ENCODE results near the gene SLBP. TPM values are rescaled to one million over a fixed set of nuclear protein-coding genes. Genes with fewer than 3 reads are reported as not detected.

SLBP gene
- total and polyA plus RNA-seq, 10 of the 15 experiments (the other 5 are each of a cell fraction or from before 2014, with no cell fraction given) = 94.4 to 278 (median 158) TPM

DNA sequence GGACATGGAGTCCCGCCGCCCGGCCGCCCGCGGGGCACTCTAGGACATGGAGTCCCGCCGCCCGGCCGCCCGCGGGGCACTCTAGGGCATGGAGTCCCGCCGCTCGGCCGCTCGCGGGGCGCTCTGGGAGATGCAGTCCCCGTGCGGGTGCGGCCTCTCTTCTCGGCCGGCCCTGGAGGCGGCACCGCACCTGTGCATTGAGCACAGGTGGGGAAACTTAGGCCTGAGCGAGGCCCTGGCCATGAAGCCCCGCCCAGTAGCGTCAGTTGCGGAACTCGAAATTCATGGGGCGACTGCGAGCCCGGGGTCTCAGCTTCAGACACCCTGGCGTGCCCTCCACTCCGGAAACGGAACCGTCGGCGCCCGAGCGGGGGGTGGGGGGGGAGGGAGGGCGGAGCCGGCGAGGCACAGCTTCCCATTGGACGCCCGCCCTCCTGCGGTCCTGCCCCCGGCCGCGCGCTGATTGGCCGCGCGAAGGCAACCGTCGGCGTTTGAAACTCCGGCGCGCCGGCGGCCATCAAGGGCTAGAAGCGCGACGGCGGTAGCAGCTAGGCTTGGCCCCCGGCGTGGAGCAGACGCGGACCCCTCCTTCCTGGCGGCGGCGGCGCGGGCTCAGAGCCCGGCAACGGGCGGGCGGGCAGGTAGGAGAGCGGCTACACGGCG, 9.0 kb upstream of the SLBP start, which contains the start of the genes TACC3 and TMEM129:
Gene TACC3 (plus strand): TSS at position 519 of the 663 bp plus-strand sequence. CDS start 1,901 bp downstream, outside the sequence.
Gene TMEM129 (minus strand): TSS at position 321 of the 663 bp plus-strand sequence. CDS start 486 bp downstream, outside the sequence.
- H3K27ac ChIP-seq (ENCODE audit: control insufficient read depth, insufficient read depth) = peak within 1 kb of the TSS; percentile 81
- FAIRE-seq = peak; percentile 84
- intact Hi-C loops (cut with micrococcal nuclease; ENCODE audit: unreplicated experiment) = loop anchor here (1.0 kb wide), 1 partner anchor 9 kb away; the partner anchor contains the start of gene SLBP
- peak within 1 kb of the TSS; percentile 91 for H3K9ac ChIP-seq (ENCODE audit: control insufficient read depth, insufficient read depth, low read length)
- ChIA-PET SMC1A (ENCODE audit: uncharacterized antibody, unreplicated experiment) (interaction anchor here (0.7 to 11.0 kb wide), 4 partner anchors 9 to 28 kb away, joined by 3 to 132 read pairs (median 18); partner anchors contain the start of gene SLBP), RAD21 (ENCODE audit: unreplicated experiment) (interaction anchor here (0.8 to 3.3 kb wide), 3 partner anchors 11 to 28 kb away, joined by 3 to 32 read pairs (median 3); no protein-coding TSS in a partner anchor), POLR2A (interaction anchor here (0.7 to 3.8 kb wide), 9 partner anchors 8 to 133 kb away, joined by 3 to 34 read pairs (median 4); partner anchors contain the start of gene SLBP), CTCF (interaction anchor here (0.6 to 15.5 kb wide), 3 partner anchors 27 to 178 kb away, joined by 3 to 317 read pairs (median 3); no protein-coding TSS in a partner anchor)
- H3K4me3 ChIP-seq = peak within 1 kb of the TSS; percentile 94
- no TSS peak for BruUV-seq (replicated peaks)
- H4K20me1 ChIP-seq (ENCODE audit: control insufficient read depth, insufficient read depth) = peaks cover 4% of the 10 kb centered on the region
- peak; percentile 77 for DNase-seq (ENCODE audit: low read depth, low spot score)
- peak; percentile 86 for ATAC-seq
- peaks cover 11 to 18% of the 10 kb centered on the region in 2 experiments; a peak in 3 of 4 replicates for H3K36me3 ChIP-seq (ENCODE audit: control insufficient read depth in 2 of 2, insufficient read depth in 2 of 2, low read length in 1 of 2)
- no peaks in the 10 kb centered on the region for H3K27me3 ChIP-seq (replicated peaks in 1 of 2; ENCODE audit: control insufficient read depth in 2 of 2, insufficient read depth in 2 of 2, low read length in 1 of 2)
- WGBS (ENCODE audit: insufficient coverage, insufficient replicate concordance, low lambda C conversion rate, missing lambda C conversion rate) = under 1% methylated on average over 38 of the region's 83 CpGs
- peaks cover 66% of the 10 kb centered on the region for H3K79me2 ChIP-seq (ENCODE audit: control insufficient read depth, insufficient read depth, low read length)
- H3K9me3 ChIP-seq (replicated peaks; ENCODE audit: control insufficient read depth, insufficient read depth, low read length) = no peaks in the 10 kb centered on the region
- peak within 1 kb of the TSS; percentile 87 for H2AFZ ChIP-seq (ENCODE audit: control insufficient read depth, low read depth, low read length)
- in situ Hi-C loops (cut with MboI) = no loop called here
- H3K4me1 ChIP-seq (ENCODE audit: control insufficient read depth, insufficient read depth, low read length) = peaks cover 30% of the 10 kb centered on the region
- peak within 1 kb of the TSS; percentile 99 for H3K4me2 ChIP-seq (ENCODE audit: control insufficient read depth, insufficient read depth)
- TF ChIP-seq, protein P1, sequence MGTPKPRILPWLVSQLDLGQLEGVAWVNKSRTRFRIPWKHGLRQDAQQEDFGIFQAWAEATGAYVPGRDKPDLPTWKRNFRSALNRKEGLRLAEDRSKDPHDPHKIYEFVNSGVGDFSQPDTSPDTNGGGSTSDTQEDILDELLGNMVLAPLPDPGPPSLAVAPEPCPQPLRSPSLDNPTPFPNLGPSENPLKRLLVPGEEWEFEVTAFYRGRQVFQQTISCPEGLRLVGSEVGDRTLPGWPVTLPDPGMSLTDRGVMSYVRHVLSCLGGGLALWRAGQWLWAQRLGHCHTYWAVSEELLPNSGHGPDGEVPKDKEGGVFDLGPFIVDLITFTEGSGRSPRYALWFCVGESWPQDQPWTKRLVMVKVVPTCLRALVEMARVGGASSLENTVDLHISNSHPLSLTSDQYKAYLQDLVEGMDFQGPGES (IDR thresholded peaks at IDR 0.05) = no peak
- TF ChIP-seq BRCA1 (IDR thresholded peaks at IDR 0.05; ENCODE audit: low read depth, low read length) = no peak
- no peak for TF ChIP-seq DPF2 (IDR thresholded peaks at IDR 0.05)
- TF ChIP-seq, protein P2, sequence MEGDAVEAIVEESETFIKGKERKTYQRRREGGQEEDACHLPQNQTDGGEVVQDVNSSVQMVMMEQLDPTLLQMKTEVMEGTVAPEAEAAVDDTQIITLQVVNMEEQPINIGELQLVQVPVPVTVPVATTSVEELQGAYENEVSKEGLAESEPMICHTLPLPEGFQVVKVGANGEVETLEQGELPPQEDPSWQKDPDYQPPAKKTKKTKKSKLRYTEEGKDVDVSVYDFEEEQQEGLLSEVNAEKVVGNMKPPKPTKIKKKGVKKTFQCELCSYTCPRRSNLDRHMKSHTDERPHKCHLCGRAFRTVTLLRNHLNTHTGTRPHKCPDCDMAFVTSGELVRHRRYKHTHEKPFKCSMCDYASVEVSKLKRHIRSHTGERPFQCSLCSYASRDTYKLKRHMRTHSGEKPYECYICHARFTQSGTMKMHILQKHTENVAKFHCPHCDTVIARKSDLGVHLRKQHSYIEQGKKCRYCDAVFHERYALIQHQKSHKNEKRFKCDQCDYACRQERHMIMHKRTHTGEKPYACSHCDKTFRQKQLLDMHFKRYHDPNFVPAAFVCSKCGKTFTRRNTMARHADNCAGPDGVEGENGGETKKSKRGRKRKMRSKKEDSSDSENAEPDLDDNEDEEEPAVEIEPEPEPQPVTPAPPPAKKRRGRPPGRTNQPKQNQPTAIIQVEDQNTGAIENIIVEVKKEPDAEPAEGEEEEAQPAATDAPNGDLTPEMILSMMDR (IDR thresholded peaks at IDR 0.05 in 2 of 3, conservative IDR thresholded peaks at IDR 0.05 in 1 of 3; ENCODE audit: control insufficient read depth in 2 of 3, extremely low read depth in 1 of 3, insufficient read depth in 1 of 3, low read depth in 3 of 3, low read length in 3 of 3) = no peak
- TF ChIP-seq ASH2L (IDR thresholded peaks at IDR 0.05; ENCODE audit: borderline replicate concordance, low read depth) = 0 out of 2 replicates have a peak, but pooled peaks have one; percentile 29
- no peak for TF ChIP-seq ZNF217 (IDR thresholded peaks at IDR 0.05)
- no peak for TF ChIP-seq ZNF384 (IDR thresholded peaks at IDR 0.05; ENCODE audit: borderline replicate concordance, low read depth, low read length)
- TF ChIP-seq SREBF1 (IDR thresholded peaks at IDR 0.05; ENCODE audit: low read length) = peak; percentile 78; the same call in 1 of the 2 replicates
- no peak for TF ChIP-seq FOXK2 (IDR thresholded peaks at IDR 0.05)
- no peak for TF ChIP-seq RELA (IDR thresholded peaks at IDR 0.05; ENCODE audit: borderline replicate concordance, partially characterized antibody)
- no peak for TF ChIP-seq HDAC2 (IDR thresholded peaks at IDR 0.05)
- TF ChIP-seq KAT2A (conservative IDR thresholded peaks at IDR 0.05; ENCODE audit: control insufficient read depth, low read depth, low read length) = no peak
- TF ChIP-seq, protein P3, sequence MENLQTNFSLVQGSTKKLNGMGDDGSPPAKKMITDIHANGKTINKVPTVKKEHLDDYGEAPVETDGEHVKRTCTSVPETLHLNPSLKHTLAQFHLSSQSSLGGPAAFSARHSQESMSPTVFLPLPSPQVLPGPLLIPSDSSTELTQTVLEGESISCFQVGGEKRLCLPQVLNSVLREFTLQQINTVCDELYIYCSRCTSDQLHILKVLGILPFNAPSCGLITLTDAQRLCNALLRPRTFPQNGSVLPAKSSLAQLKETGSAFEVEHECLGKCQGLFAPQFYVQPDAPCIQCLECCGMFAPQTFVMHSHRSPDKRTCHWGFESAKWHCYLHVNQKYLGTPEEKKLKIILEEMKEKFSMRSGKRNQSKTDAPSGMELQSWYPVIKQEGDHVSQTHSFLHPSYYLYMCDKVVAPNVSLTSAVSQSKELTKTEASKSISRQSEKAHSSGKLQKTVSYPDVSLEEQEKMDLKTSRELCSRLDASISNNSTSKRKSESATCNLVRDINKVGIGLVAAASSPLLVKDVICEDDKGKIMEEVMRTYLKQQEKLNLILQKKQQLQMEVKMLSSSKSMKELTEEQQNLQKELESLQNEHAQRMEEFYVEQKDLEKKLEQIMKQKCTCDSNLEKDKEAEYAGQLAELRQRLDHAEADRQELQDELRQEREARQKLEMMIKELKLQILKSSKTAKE (IDR thresholded peaks at IDR 0.05; ENCODE audit: low read depth, poor library complexity, severe bottlenecking) = no peak
- no peak for TF ChIP-seq IKZF2 (IDR thresholded peaks at IDR 0.05)
- peak; percentile 90 for TF ChIP-seq YY1 (IDR thresholded peaks at IDR 0.05; ENCODE audit: low read depth, low read length)
- TF ChIP-seq ZBED1 (IDR thresholded peaks at IDR 0.05; ENCODE audit: borderline replicate concordance) = no peak
- TF ChIP-seq, protein P4, sequence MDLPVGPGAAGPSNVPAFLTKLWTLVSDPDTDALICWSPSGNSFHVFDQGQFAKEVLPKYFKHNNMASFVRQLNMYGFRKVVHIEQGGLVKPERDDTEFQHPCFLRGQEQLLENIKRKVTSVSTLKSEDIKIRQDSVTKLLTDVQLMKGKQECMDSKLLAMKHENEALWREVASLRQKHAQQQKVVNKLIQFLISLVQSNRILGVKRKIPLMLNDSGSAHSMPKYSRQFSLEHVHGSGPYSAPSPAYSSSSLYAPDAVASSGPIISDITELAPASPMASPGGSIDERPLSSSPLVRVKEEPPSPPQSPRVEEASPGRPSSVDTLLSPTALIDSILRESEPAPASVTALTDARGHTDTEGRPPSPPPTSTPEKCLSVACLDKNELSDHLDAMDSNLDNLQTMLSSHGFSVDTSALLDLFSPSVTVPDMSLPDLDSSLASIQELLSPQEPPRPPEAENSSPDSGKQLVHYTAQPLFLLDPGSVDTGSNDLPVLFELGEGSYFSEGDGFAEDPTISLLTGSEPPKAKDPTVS (IDR thresholded peaks at IDR 0.05; ENCODE audit: low read depth, low read length) = no peak

Data from GM12878 (cell line).